ENCODE data around the gene SLC45A2.
"Not testable (repeated sequence)": the region's sequence is repeated elsewhere in the genome, so short reads cannot be mapped to it uniquely, and the experiment has no call there.

The SLC45A2 gene

DNA sequence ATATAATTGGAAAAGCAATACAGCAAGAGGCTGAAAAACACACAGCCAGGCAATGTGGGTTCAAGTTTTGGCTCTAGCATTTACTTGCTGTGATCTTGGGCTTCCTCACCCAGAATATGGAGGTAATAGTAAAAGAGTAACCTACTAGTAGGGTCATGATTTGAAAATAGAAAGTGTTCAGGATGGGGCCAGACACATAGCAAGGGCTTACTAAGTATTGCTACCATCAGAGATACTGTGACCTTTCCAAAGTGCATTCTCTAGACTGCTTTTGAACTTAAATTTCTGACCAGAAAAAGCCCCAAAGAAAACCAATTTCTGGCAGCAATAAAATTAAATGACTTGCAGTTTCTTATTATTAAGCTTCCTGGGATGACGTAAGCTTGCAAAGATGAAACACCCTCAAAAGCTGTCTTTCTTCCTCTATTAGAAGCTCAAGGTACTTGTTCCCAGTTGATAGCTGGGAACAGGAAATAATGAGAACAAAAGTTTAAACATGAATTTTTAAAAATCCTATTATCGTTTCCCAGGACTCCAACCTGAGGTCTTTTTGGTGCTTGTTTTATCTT lies 20.3 kb downstream of the SLC45A2 start:
- DNase-seq, result no peak

DNA sequence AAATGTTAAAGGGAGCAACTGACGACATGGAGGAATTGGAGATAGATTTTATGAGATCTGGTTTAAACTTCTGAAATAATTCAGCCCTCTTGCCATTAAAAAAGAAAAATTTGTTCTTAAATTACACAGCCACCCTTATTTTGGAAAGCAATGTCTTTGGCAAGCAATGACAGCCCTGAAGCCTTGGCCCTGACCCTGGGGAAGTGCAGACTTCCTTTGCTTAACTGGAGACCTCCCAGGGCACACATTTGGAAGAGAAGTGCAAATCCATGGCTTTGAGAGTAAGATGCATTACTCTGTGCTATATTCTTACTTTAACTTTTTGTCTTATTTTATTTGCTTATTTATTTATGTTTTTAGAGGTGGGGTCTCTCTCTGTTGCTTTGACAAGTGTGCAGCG lies 26.3 kb downstream of the SLC45A2 start:
- no peak for DNase-seq

DNA sequence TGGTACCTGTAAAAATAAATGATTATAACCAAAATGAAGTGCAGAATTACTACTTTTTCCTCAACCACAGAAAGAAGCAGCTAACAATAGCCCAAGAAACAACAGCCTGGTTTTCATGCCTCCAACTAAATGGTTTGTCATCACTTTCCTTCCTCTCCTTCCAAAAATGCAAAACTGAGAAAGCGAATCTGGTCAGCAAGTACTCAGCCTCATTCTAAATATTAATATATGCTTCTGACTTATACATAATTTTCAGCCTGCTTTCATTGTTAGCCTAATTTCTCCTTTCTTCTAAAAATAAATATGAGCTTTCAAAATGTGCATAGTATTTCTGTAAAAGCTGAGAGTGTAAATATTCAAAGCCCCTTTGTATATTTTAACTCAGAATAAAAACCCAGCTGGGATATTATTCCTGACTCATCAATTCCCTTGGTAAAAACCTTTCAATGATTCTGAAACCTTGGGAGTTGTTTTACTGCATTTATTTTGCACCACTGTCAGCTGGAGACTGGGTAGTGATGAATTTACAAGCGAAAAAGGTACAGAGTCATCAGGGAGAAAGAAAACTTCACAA lies 26.8 kb downstream of the SLC45A2 start:
- DNase-seq, result no peak

DNA sequence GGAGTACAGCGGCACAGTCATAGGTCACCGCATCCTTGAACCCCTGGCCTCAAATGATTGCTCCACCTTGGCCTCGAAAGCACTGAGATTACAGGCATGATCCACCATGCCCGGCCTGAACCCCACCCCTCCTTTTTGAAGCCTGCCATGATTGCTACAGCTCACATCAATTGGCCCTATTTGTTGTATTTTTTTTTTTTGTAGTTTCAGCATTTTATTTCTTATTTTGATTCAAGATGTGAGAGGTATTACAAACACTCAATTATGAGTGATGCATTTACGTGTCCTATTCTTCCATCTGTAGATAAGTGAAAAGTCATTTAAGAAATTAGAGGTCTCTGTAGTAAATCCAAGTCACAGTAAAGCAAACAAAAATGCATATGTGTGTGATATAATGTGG lies 32.3 kb downstream of the SLC45A2 start:
- DNase-seq, result not testable (repeated sequence)

DNA sequence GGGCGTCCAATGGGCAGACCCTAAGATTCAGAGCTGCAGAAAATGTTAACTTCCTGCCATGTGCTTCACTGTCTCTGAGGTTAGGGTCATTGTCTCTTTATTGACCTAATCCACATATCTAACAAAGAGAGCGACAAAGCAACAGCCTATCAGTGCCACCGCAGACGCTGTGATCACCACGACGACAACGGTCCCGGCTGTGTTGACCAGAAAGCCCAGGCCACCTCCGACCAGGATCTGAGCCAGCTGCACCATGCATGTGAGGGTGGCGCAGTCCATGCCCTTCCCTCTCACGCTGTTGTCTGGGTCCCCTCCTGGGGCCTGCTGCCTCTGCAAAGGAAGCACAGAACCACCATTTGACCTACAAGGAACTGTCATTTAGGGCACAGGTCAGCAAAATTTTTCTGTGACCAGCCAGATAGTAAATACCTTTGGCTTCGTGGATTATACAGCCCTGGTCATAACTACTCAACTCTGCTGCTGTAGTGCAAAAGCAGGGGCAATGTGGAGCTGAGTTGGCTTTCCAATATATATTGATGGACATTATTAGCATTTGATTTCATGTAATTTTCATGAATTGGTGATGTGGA lies 39.9 kb downstream of the SLC45A2 start:
- no peak for DNase-seq

DNA sequence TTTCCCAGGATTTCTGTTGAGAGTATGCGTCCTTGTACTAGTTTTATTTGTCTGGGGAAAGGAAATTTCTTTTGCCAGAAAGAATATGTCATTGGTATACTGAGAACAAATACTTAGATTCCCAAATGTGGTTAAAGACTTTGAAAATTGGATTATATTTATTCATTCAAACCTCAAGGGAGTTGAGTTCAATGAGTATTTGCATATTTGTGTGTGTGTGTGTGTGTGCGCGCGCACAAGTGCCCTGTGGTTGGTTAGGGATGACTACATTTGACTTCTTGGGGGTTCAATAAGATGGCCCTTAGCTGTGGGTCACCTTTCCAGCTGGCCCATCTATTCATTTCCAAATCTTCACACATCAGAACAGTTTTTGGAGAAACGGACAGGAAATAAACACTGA lies 43.4 kb downstream of the SLC45A2 start:
- DNase-seq, result no peak

DNA sequence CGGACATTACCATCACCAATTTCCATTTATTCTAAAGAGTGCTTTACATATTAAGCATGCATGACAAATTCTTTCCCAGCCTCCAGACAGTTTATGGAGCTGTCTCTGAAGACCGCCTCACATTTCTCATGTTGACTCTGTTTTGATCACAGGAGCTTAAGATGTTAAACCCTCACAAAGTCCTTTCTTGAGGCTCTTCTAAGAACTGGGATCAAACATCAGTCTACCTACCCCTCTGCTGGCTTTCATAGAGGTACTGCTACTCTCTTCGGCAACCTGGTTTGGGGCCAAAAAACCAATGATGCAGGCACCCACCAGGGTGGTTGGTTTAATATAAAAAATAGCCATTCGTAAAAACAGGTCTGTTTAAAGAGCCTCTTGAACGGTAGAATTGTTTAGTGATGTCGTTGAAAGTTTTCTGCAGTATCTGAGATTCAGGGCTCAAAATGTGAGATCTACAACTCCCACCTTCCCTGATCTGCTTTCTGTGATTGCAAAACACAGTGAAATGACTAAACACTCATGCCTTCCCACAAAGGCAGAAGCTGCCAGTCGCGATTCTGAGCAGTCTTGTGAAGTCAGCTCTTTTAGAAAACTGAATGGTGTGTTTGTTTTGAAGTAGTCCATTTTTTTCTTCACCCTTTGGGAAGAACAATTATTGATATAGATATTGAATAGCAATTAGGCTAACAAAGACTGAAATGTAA lies 44.8 kb downstream of the SLC45A2 start:
- DNase-seq, result no peak

DNA sequence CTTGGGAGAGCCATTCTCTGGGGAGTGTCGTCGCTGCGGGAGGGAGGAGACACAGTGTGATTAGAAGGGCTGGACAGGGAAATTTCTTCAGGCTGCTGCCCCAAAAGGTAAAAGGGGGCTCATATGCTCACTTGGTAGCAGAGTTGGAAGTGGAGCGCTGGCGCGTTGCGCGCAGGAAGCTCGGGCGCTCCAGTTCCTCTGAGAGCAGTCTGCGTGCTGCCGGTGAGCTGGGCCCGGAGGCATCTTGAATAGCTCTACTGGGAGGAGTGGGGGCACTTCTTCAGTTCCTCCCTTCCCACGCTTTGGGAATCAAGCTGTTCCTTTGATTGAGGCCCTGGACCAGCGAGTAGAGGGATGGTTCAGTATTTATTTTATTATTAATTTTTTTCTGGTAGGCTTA lies 45.6 kb downstream of the SLC45A2 start:
- DNase-seq, result no peak

DNA sequence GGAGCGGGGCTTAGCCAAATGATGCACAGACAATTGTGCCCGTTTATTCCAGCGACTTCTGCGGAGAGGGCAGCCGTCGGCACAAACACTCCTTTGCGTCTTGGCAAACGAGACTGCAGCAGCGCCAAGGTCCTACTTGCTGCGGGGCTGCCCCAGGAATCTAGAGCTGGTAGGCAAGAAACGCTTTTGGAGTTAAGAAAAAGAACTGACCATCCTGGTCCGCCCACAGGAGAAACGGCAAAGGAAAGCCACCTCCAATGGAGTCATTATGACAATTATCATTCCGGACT lies 46.0 kb downstream of the SLC45A2 start:
- no peak for DNase-seq

DNA sequence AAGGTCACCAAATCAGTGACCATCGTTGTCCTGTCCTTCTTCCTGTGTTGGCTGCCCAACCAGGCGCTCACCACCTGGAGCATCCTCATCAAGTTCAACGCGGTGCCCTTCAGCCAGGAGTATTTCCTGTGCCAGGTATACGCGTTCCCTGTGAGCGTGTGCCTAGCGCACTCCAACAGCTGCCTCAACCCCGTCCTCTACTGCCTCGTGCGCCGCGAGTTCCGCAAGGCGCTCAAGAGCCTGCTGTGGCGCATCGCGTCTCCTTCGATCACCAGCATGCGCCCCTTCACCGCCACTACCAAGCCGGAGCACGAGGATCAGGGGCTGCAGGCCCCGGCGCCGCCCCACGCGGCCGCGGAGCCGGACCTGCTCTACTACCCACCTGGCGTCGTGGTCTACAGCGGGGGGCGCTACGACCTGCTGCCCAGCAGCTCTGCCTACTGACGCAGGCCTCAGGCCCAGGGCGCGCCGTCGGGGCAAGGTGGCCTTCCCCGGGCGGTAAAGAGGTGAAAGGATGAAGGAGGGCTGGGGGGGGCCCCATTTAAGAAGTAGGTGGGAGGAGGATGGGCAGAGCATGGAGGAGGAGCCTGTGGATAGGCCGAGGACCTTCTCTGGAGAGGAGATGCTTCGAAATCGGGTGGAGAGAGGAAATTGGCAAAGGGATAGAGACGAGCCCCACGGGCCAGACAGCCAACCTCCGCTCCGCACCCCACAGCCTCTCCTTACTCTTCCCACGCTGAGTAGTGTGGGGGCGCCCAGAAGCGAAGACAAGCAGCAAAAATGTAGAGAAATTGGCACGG lies 46.6 kb downstream of the SLC45A2 start:
- DNase-seq, result no peak

DNA sequence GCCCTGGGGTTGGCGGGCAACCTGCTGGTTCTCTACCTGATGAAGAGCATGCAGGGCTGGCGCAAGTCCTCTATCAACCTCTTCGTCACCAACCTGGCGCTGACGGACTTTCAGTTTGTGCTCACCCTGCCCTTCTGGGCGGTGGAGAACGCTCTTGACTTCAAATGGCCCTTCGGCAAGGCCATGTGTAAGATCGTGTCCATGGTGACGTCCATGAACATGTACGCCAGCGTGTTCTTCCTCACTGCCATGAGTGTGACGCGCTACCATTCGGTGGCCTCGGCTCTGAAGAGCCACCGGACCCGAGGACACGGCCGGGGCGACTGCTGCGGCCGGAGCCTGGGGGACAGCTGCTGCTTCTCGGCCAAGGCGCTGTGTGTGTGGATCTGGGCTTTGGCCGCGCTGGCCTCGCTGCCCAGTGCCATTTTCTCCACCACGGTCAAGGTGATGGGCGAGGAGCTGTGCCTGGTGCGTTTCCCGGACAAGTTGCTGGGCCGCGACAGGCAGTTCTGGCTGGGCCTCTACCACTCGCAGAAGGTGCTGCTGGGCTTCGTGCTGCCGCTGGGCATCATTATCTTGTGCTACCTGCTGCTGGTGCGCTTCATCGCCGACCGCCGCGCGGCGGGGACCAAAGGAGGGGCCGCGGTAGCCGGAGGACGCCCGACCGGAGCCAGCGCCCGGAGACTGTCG lies 47.3 kb downstream of the SLC45A2 start:
- no peak for DNase-seq

DNA sequence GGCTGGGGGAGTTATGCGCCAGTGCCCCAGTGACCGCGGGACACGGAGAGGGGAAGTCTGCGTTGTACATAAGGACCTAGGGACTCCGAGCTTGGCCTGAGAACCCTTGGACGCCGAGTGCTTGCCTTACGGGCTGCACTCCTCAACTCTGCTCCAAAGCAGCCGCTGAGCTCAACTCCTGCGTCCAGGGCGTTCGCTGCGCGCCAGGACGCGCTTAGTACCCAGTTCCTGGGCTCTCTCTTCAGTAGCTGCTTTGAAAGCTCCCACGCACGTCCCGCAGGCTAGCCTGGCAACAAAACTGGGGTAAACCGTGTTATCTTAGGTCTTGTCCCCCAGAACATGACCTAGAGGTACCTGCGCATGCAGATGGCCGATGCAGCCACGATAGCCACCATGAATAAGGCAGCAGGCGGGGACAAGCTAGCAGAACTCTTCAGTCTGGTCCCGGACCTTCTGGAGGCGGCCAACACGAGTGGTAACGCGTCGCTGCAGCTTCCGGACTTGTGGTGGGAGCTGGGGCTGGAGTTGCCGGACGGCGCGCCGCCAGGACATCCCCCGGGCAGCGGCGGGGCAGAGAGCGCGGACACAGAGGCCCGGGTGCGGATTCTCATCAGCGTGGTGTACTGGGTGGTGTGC lies 48.0 kb downstream of the SLC45A2 start, which contains the start of gene RXFP3:
Gene RXFP3 (plus strand): TSS at position 6 of the 636 bp plus-strand sequence. CDS start 355 bp downstream, at position 361.
- DNase-seq, result no peak

DNA sequence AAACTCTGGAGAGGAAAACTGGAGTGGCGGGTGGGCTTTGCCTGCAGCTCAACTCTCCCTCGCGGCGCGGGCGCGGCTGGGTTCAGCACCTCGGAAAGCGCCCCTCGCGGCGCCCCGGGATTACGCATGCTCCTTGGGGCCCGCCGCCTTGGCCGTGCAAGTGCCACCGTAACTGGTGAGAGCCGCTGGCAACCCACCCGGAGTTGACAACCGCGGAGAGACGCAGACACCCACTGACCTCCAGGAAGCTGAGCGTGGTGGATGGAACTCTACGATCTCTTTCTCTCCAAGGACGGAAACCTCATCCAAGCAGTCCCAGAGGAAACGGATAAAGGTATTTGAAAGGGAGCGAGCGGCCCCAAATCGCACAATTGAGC lies 48.5 kb downstream of the SLC45A2 start:
- DNase-seq, result peak; percentile 7

DNA sequence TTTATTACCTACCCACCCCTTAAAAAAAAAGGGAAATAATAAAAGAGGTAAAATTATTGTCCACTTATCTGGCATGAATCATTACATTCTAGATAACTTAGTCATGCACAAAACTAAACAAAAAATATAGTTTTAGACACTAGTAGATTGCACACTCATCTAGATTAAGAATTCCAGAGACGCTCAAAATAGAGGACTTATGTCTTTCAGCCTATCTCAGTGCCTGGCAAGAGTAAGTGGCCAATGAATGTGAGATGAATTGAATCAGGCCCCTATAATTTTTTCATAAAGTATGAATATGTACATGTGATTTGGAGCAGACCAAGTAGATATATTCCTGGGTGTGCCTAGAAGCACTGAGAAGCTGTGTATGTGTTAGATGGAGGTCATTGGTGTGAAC lies 50.3 kb downstream of the SLC45A2 start:
- DNase-seq, result no peak

DNA sequence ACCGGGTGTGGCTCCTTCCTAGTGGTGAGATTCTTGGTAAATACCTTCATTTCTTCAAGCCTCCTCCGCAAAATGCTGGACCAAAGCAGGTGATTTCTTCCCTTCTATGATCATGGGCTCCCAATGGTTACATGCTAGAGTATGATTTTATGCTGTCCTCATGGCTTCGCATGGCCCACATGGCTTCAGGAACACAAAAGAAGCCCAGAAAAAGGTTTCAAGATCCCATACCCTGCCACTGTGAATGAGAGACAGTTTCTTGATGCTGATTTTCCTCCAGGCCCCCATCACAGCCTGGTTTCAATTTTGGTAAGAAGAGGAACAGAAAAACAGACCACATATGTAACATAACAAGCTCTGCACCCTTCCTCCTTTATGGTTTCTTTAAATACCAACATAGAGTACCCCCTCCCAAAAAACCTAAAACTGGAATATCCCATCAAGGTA lies 50.7 kb downstream of the SLC45A2 start:
- DNase-seq, result no peak

DNA sequence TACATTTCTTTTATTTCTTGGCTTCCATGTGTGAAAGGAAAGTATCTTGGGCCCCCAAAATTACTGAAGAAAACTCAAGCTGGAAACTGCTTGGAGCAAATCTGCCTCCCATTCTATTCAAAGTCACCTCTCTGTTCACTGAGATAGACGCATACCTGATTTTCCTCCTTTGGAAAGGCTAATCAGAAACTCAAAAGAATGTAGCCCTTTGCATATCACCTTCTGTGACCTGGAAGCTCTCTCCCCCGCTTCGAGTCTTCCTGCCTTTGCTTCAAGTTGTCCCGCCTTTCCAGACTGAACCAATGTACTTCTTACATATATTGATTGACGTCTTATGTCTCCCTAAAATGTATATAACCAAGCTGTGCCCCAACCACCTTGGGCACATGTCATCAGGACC lies 53.4 kb downstream of the SLC45A2 start:
- DNase-seq, result no peak

DNA sequence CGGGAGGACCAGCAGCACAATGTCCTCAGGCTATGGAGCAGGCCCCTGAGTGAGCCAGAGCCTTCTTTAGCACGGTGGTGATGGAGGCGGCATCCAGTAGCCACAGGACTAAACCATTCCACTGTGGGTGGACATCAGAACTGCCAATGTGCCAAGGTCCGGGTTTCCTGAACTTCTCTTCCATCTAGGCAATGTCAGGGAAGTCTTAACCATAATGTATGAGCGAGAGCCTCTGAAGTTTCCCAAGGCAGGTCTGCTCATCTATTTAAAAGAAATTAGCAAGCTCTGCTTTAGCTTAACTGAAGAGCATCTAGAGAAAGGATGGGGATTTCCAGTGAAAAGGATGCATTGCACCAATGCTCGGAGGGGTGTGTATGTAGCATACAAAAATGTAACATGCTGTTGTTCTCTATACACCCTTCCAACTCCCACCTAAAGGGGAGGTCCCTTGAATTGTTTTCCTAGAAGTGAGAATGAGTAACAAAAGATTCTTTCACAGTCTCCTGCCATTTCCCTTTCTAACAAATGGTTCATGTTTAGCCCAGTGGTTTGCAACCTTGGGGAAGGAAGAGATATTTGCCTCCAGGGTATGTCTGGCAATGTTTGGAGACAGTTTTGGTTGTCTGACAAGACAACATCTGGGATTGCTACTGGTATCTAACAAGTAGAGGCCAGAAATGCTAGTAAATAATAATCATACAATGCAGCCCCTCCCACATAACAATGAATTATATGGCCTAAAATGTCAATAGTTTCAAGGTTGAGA lies 54.4 kb downstream of the SLC45A2 start:
- DNase-seq, result no peak

DNA sequence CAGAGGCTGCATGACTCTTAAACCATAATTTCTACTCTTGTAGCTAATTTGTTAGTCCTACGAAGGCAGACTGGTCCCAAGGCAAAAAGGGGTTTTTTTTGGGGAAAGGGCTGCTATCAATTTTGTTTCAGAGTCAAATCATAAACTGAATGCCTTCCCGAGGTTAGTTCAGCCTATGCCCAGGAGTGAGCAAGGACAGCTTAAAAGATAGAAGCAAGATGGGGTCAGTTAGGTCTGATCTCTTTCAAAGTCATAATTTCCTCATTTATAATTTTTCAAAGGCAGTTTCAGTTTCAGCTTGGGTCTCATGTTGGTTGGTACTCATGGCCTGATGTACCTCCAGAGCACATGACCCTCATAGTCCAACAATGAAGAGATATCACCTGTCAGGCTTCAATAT lies 56.2 kb downstream of the SLC45A2 start:
- no peak for DNase-seq

DNA sequence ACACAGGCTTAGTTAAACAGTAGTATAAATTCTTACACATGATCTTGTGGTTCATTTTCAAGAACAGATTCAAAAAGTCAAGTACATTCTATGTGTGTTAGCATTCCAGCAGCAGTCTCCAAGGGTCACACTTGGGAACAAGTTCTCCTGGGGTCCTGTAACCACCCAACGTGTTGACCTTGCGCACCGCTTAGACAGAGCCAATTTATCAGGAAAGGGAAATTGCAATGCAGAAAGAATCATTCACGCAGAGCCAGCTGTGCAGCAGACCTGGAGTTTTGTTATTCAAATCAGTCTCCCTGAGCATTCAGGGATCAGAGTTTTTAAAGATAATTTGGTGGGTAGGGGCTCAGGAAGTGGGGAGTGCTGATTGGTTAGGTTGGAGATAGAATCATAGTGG lies 56.8 kb downstream of the SLC45A2 start:
- no peak for DNase-seq

DNA sequence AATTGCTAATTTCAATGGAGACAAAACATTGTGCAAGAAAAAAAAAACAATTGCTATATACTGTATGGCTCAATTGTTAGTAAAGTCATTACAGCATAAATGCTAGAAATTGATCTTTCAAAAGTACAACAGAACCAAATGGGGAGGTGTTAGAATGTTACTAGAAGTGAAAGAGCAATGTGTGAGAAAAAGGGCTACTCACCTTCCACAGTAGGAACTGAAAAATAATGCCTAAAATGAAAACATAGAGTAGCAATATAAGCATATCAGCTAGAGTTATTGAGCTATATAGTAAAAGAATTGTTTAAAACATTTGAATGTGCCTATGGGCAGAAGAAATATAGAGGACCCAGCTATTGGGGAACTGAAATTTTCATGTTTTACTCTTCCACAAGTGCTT lies 59.2 kb downstream of the SLC45A2 start:
- DNase-seq, result no peak

DNA sequence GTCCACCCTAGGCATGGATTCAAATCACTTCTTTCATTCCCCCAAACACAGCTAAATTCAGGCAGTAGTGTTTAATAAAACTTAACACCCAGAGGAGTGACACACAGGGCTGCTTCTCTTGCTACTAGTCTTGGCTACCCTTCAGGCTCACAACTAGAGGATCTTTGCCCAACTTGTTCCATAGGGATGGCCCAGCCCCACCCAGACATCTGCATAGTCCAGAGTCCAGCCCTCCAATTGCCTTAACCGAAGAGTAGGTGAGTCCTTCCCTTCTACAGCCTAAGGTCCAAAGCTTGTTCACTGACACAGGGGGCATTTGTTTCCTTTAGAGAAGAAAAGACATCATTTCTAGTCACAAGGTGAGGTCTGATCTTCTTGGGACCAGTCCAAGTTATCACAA lies 63.5 kb downstream of the SLC45A2 start:
- no peak for DNase-seq

DNA sequence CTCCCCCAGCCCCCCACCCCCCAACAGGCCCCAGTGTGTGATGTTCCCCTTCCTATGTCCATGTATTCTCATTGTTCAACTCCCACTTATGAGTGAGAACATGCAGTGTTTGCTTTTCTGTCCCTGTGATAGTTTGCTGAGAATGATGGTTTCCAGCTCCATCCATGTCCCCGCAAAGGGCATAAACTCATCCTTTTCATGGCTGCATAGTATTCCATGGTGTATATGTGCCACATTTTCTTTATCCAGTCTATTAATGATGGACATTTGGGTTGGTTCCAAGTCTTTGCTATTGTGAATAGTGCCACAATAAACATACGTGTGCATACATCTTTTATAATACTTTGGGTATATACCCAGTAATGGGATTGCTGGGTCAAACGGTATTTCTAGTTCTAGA lies 69.6 kb downstream of the SLC45A2 start:
- not testable (repeated sequence) for DNase-seq

Data from activated effector memory CD4-positive, alpha-beta T cell treated with Interleukin-2 at 50 U/mL for 16 hours (primary cell).